ENCODE results near the gene TOR4A. TPM values are rescaled to one million over a fixed set of nuclear protein-coding genes. Genes with fewer than 3 reads are reported as not detected.

TOR4A gene
- total and polyA plus RNA-seq, 9 of the 15 experiments (the other 6 are each of a cell fraction or from before 2014, with no cell fraction given) = 3.9 to 49.2 (median 8.8) TPM

DNA sequence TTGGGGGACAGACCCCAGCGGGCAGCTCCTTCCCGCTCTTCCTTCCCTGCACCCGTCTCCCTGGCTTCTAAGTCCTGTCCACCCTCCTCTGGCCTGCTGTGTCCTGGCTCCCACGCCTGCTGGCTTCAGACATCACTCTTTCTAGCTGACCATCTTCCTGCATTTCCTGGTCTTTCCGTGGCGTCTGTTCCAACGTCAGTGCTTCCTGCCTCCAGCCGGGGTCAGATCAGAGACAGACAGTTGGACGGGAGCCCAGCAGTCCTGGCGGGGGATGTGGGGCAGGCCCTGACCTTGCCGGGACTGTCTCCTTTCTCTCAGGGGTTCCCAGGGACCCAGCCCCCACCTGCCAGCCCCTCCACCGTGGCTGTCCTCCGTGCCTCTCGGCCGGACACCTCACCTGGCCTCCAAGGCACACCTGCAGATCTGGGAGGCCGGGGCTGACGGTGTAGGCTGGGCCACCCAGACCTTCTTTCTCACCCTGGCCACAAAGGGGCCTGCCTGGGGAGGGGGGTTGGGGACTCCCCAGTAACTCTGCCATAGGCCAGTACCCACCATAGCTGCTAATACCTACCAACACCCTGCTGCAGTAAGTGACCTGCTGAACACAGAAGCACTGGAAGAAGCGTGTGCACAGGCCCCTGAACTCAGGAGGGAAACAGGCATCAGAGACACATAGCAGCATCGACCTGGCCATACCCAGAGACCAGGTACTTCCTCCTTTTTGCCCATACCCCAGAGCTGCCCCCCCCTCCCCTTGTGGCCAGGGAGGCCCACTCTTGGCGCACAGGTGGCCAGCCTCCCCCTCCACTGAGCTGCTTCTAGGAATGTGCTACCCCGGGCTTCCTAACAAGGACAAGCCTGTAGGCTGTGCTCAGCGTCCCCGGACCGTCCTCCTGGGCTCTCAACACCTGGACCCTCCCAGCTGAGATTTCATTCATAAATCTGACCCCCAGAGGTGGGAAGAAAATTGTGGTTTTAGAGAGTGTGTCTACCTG, 19.4 kb downstream of the TOR4A start (continued):
- TF ChIP-seq, protein P1, sequence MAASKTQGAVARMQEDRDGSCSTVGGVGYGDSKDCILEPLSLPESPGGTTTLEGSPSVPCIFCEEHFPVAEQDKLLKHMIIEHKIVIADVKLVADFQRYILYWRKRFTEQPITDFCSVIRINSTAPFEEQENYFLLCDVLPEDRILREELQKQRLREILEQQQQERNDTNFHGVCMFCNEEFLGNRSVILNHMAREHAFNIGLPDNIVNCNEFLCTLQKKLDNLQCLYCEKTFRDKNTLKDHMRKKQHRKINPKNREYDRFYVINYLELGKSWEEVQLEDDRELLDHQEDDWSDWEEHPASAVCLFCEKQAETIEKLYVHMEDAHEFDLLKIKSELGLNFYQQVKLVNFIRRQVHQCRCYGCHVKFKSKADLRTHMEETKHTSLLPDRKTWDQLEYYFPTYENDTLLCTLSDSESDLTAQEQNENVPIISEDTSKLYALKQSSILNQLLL (CRISPR knock-in tag; IDR thresholded peaks at IDR 0.05; ENCODE audit: borderline replicate concordance) = no peak
- no peak for TF ChIP-seq RNF219 (CRISPR knock-in tag; IDR thresholded peaks at IDR 0.05)
- TF ChIP-seq MLX (CRISPR knock-in tag; conservative IDR thresholded peaks at IDR 0.05) = no peak
- TF ChIP-seq MITF (IDR thresholded peaks at IDR 0.05) = no peak
- TF ChIP-seq POLR2AphosphoS2 (IDR thresholded peaks at IDR 0.05; ENCODE audit: low read length) = no peak
- TF ChIP-seq POLR2G (IDR thresholded peaks at IDR 0.05; ENCODE audit: low read depth, low read length) = peak; percentile 33; the same call in 1 of the 2 replicates
- no peak for TF ChIP-seq SMARCE1 (IDR thresholded peaks at IDR 0.05)
- TF ChIP-seq FOXJ3 (CRISPR knock-in tag; IDR thresholded peaks at IDR 0.05) = no peak
- TF ChIP-seq, protein P2, sequence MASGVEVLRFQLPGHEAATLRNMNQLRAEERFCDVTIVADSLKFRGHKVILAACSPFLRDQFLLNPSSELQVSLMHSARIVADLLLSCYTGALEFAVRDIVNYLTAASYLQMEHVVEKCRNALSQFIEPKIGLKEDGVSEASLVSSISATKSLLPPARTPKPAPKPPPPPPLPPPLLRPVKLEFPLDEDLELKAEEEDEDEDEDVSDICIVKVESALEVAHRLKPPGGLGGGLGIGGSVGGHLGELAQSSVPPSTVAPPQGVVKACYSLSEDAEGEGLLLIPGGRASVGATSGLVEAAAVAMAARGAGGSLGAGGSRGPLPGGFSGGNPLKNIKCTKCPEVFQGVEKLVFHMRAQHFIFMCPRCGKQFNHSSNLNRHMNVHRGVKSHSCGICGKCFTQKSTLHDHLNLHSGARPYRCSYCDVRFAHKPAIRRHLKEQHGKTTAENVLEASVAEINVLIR (CRISPR knock-in tag; IDR thresholded peaks at IDR 0.05) = no peak
- no peak for TF ChIP-seq PHB (CRISPR knock-in tag; IDR thresholded peaks at IDR 0.05)
- no peak for TF ChIP-seq XRCC4 (IDR thresholded peaks at IDR 0.05; ENCODE audit: extremely low read depth, insufficient read depth, insufficient read length)
- TF ChIP-seq, protein P3, sequence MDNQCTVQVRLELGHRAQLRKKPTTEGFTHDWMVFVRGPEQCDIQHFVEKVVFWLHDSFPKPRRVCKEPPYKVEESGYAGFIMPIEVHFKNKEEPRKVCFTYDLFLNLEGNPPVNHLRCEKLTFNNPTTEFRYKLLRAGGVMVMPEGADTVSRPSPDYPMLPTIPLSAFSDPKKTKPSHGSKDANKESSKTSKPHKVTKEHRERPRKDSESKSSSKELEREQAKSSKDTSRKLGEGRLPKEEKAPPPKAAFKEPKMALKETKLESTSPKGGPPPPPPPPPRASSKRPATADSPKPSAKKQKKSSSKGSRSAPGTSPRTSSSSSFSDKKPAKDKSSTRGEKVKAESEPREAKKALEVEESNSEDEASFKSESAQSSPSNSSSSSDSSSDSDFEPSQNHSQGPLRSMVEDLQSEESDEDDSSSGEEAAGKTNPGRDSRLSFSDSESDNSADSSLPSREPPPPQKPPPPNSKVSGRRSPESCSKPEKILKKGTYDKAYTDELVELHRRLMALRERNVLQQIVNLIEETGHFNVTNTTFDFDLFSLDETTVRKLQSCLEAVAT (IDR thresholded peaks at IDR 0.05) = no peak
- TF ChIP-seq KAT7 (CRISPR knock-in tag; IDR thresholded peaks at IDR 0.05; ENCODE audit: borderline replicate concordance) = 0 out of 2 replicates have a peak, but pooled peaks have one; percentile 19
- TF ChIP-seq SREBF1 (IDR thresholded peaks at IDR 0.05; ENCODE audit: borderline replicate concordance, low read depth, low read length) = no peak
